ENCODE data around the gene BICD2.

GRCh38 chr9:92770360-92770995 lies 5.8 kb upstream of the BICD2 start:
- TF ChIP-seq CTCF (IDR thresholded peaks at IDR 0.05) (no peak), POLR2A (IDR thresholded peaks at IDR 0.05) (no peak), POLR2AphosphoS5 (IDR thresholded peaks at IDR 0.05) (no peak)
